H1 (cell line): ENCODE measurements around the gene STEAP2. TPM values are rescaled to one million over a fixed set of nuclear protein-coding genes. Genes with fewer than 3 reads are reported as not detected.

Experiments
- BCL11A ChIP-seq, 2 experiments: IDR thresholded peaks; one replicate each; pipeline ENCODE4 v1.6.1; 2011; ENCODE audit warnings: low read depth in 2 of 2, low read length in 2 of 2, mild to moderate bottlenecking in 2 of 2
- CHD7 ChIP-seq: fragments of 300-600 bp; sonication (generic); IDR thresholded peaks from 2 replicates; pipeline ENCODE4 v1.7.1; 2012; ENCODE audit warnings: low read length, moderate library complexity, mild to moderate bottlenecking, inconsistent platforms; ENCODE audit not compliant: insufficient replicate concordance
- EP300 ChIP-seq, 2 experiments: IDR thresholded peaks; 1 replicate in 1 of 2; 2 replicates in 1 of 2; pipeline ENCODE4 v1.6.1; 2011 to 2012; ENCODE audit warnings: low read depth in 2 of 2, low read length in 2 of 2, mild to moderate bottlenecking in 2 of 2, borderline replicate concordance in 1 of 2, inconsistent platforms in 1 of 2, moderate library complexity in 1 of 2
- JUN ChIP-seq: IDR thresholded peaks from 2 replicates; pipeline ENCODE4 v1.6.1; 2011; ENCODE audit warnings: low read depth, mild to moderate bottlenecking, improper control_type of control experiment, low read length
- SP2 ChIP-seq: IDR thresholded peaks from 2 replicates; pipeline ENCODE4 v1.6.1; 2012; ENCODE audit warnings: mild to moderate bottlenecking, low read length, inconsistent platforms
- SUZ12 ChIP-seq: fragments of 200-600 bp; sonication (generic); IDR thresholded peaks from 2 replicates; pipeline ENCODE4 v1.6.1; 2012; ENCODE audit warnings: mild to moderate bottlenecking, inconsistent platforms, low read length, moderate library complexity, mixed read lengths
- polyA plus RNA-seq, 7 experiments: library from polyadenylated mRNA; depleted of rRNA in 3 of 7; stranded (reverse) in 5 of 7; unstranded in 2 of 7; fragments of >200 nt in 5 of 7; fragments of 200-250 nt in 2 of 7; gene quantifications; 1 replicate in 5 of 7; 2 replicates in 1 of 7; 4 replicates in 1 of 7; pipeline versions ENCODE4 v1.2.1 to v1.2.3, GENCODE V29; 2011 to 2013; ENCODE audit warnings: missing spikeins in 2 of 7, mixed read lengths in 2 of 7
- total RNA-seq: library from RNA; stranded (reverse); fragmentation: NEBNext Ultra II Directional; extraction: Animal tissue kit (Norgen Biotek cat#: 25700); gene quantifications from 2 replicates; pipeline ENCODE4 v1.2.1, GENCODE V29; 2021

The STEAP2 gene
- total and polyA plus RNA-seq, 2 of the 8 experiments (the other 6 are each of a cell fraction or from before 2014, with no cell fraction given) = 13.4 to 18.4 TPM

- no peak for TF ChIP-seq EP300 (IDR thresholded peaks at IDR 0.05; ENCODE audit: borderline replicate concordance in 1 of 2, low read depth in 2 of 2, low read length in 2 of 2)
- 0 out of 2 replicates have a peak, but pooled peaks have one; percentile 24 for TF ChIP-seq SUZ12
- no peak for TF ChIP-seq BCL11A (IDR thresholded peaks at IDR 0.05; ENCODE audit: low read depth in 2 of 2, low read length in 2 of 2)
- TF ChIP-seq JUN = no peak
- TF ChIP-seq SP2 = no peak
- TF ChIP-seq CHD7 = no peak
Measured at GRCh38 chr7:90246171-90246570, 34.6 kb downstream of the STEAP2 start (continued).
